Uterus (tissue), 4 donors: Measurements from ENCODE around the gene LHX4. TPM values are rescaled to one million over a fixed set of nuclear protein-coding genes. Genes with fewer than 3 reads are reported as not detected.

Experiments used
- DNase-seq, 2 donors: peaks; one replicate each; pipeline ENCODE4 v3.0.0-alpha.2; 2019 to 2020
- H3K27ac ChIP-seq, 2 donors: fragments of 200-600 bp; sonication (generic); 1 replicate in 1 of 2; 2 replicates in 1 of 2; pipeline ENCODE4 v1.5.1; 2016 to 2018
- H3K27me3 ChIP-seq, 2 donors: fragments of 200-600 bp; sonication (generic); one replicate each; pipeline ENCODE4 v1.5.1; 2018 to 2019; ENCODE audit warnings: control low read depth in 1 of 2
- H3K36me3 ChIP-seq, 2 donors: fragments of 200-600 bp; sonication (generic); one replicate each; pipeline ENCODE4 v1.5.1; 2019; ENCODE audit warnings: control low read depth in 1 of 2
- H3K4me1 ChIP-seq, 2 donors: fragments of 200-600 bp; sonication (generic); one replicate each; pipeline ENCODE4 v1.5.1; 2018 to 2019; ENCODE audit warnings: control low read depth in 1 of 2
- H3K4me3 ChIP-seq, 2 donors: fragments of 200-600 bp; sonication (generic); 1 replicate in 1 of 2; 2 replicates in 1 of 2; pipeline ENCODE4 v1.5.1; 2018 to 2019; ENCODE audit warnings: mild to moderate bottlenecking in 1 of 2
- H3K9me3 ChIP-seq, 2 donors: fragments of 200-600 bp; sonication (generic); one replicate each; pipeline ENCODE4 v1.5.1; 2019; ENCODE audit warnings: control low read depth in 1 of 2
- CTCF ChIP-seq, 4 experiments: fragments of 200-600 bp in 2 of 4; fragments of 450-650 bp in 2 of 4; sonication (generic) in 2 of 4; IDR thresholded peaks; one replicate each; pipeline ENCODE4 v1.5.1; 2016 to 2019; ENCODE audit warnings: antibody characterized with exemption in 4 of 4, mild to moderate bottlenecking in 2 of 4, moderate library complexity in 1 of 4
- POLR2A ChIP-seq, 2 donors: fragments of 450-650 bp; IDR thresholded peaks; one replicate each; pipeline ENCODE4 v1.6.1; 2016; ENCODE audit warnings: antibody characterized with exemption in 2 of 2, mild to moderate bottlenecking in 1 of 2, moderate library complexity in 1 of 2
- intact Hi-C: fragments of 100-400 bp; cut with DNase I; formaldehyde crosslinking; loops from one replicate; pipeline ENCODE4 v1.15.1; 2023; ENCODE audit warnings: low total_unique reads
- total RNA-seq, 4 donors: library from RNA; depleted of rRNA in 3 of 4; stranded (reverse); fragments of >200 nt in 3 of 4; gene quantifications; one replicate each; pipeline versions ENCODE4 v1.1.0 to v1.2.4, GENCODE V29; 2014 to 2023
- donor health status: DM: yes; HTN: yes; CAD: no.

The LHX4 gene
- total RNA-seq, 4 donors from 2014 or later: not detected

- H3K4me3 ChIP-seq: no peak overlapping the region
- TF ChIP-seq CTCF (IDR thresholded peaks at IDR 0.05) (no peak), POLR2A (IDR thresholded peaks at IDR 0.05) (no peak)
- no peaks in the 10 kb centered on the region for H3K36me3 ChIP-seq
- H3K9me3 ChIP-seq: no peaks in the 10 kb centered on the region
- intact Hi-C loops: no loop called here
- H3K27ac ChIP-seq: no peak overlapping the region
- no peak for DNase-seq
- H3K27me3 ChIP-seq: no peaks in the 10 kb centered on the region
- H3K4me1 ChIP-seq: no peaks in the 10 kb centered on the region
Measured at GRCh38 chr1:180251526-180252305, 21.7 kb downstream of the LHX4 start.

DNA sequence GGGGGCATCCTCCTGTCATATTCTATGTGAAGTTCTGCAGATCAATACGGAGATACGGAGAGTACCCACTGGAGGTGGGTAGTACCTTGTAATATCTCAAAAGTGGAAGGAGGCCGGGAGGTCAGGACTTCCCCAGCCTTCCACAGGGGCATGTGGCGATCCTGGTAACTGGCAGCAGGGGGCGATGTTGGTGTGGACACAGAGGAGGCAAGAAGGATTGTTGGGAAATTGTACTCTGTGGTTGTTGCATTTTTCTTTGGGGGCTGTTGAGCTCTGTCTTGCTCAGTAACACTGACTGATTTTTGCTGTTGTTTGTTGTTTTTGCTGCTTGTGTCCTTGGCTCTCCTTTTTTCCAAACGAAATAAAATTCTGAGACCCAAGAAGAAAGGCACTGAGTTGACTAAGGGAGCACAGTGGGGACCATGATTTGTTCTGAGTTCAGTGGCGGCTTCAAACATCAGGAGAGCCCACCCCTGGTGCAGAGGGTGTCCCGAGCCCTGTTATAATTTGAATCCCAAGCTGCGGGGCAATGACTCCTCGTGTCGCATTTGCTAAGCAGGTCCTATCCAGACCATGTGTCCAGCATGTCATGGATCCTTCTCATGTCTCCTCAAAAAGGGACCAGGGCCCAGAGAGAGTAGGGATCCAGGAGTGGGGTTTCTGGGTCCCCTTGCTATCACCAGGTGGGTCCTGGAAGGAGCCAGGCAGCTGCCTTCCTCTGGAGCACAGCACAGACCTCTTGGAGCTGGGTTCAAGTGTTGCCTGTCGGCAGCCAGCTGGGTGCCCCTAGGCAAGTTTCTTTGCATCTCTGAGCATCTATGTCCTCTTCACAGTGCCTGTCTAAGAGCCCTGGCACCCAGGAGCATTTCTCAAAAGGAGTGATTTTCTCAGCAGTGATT, 22.8 kb downstream of the LHX4 start:
- intact Hi-C loops: no loop called here
- H3K36me3 ChIP-seq: no peaks in the 10 kb centered on the region
- H3K9me3 ChIP-seq: no peaks in the 10 kb centered on the region
- H3K4me1 ChIP-seq: no peaks in the 10 kb centered on the region
- H3K27ac ChIP-seq: no peak overlapping the region
- H3K27me3 ChIP-seq: peaks cover 0 to 3% of the 10 kb centered on the region in 2 donors
- no peak overlapping the region for H3K4me3 ChIP-seq
- TF ChIP-seq CTCF (IDR thresholded peaks at IDR 0.05) (peak; percentile 49 to 59 (median 51)), POLR2A (IDR thresholded peaks at IDR 0.05) (no peak)
- DNase-seq: peak; percentile 37 to 52

DNA sequence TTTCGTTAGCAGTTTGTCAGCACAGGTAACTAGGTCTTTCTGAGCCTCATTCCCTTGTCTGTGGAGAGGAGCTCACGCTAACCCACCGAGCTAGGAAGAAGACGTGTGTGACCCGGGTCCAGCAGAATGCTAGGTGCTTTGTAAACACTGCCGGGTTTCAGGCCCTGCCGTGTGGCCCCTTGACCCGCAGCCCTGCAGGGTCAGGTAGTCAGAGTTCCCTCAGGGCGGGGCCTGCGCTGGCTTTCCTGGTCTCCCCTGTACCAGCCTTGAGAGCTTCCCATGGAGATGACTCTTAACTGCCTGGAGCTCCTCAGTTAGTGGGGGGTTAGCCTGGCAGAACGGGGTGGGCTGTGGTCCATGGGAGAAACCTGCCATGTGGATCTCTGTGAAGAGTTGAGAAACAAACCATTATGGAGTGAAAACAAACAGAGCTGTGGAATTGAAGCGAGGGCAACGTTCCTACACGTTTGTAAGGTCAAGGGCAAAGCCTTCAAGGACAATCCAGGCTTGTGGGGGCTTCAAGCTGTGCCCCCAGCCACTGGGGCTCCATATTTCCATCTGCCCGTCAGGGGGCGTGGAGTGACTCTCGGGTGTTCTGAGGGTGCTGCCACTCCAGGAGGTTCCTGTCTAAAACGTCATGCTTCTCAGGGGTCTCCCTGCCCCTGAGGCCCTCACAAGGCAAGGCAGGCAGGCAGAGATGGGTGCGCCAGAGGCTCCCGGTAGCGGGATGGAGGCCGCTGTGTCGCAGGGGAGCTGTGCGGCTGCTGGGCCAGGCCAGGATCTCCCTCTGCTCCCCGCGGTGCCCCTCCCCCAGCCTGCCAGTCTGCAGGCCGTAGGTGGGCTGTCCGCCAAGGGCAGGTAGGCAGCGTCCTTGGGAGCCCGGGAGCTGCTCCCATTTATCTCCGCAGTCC, 23.8 kb downstream of the LHX4 start:
- no peaks in the 10 kb centered on the region for H3K9me3 ChIP-seq
- no peak overlapping the region for H3K4me3 ChIP-seq
- no peaks in the 10 kb centered on the region for H3K4me1 ChIP-seq
- no peak overlapping the region for H3K27ac ChIP-seq
- intact Hi-C loops: no loop called here
- no peaks in the 10 kb centered on the region for H3K36me3 ChIP-seq
- H3K27me3 ChIP-seq: peaks cover 0 to 7% of the 10 kb centered on the region in 2 donors
- no peak for DNase-seq
- TF ChIP-seq POLR2A (IDR thresholded peaks at IDR 0.05) (no peak), CTCF (IDR thresholded peaks at IDR 0.05) (no peak)

DNA sequence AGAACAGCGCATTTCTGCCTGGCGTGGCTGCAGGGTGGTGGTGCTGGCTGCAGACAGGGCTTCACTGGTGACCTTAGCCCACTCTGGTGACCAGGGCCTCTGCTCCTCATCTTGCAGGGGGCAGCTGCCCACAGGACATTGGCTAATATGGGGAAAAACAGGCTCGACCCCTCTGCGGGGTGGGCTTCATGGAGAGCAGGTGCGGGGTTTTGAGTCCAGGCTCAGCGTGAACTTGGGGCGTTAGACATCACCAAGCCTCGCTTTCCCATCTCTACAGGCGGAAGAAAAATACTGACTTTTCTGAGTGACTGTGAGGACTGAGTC, 24.4 kb downstream of the LHX4 start:
- H3K4me1 ChIP-seq: no peaks in the 10 kb centered on the region
- no peak overlapping the region for H3K4me3 ChIP-seq
- H3K36me3 ChIP-seq: no peaks in the 10 kb centered on the region
- TF ChIP-seq CTCF (IDR thresholded peaks at IDR 0.05): no peak
- no peak for TF ChIP-seq POLR2A (IDR thresholded peaks at IDR 0.05)
- intact Hi-C loops: no loop called here
- no peak for DNase-seq
- peaks cover 0 to 7% of the 10 kb centered on the region in 2 donors for H3K27me3 ChIP-seq
- no peaks in the 10 kb centered on the region for H3K9me3 ChIP-seq
- H3K27ac ChIP-seq: no peak overlapping the region
